ENCODE data around the gene SCN4A.
"Not testable (repeated sequence)": the region's sequence is repeated elsewhere in the genome, so short reads cannot be mapped to it uniquely, and the experiment has no call there.

Gene SCN4A

DNA sequence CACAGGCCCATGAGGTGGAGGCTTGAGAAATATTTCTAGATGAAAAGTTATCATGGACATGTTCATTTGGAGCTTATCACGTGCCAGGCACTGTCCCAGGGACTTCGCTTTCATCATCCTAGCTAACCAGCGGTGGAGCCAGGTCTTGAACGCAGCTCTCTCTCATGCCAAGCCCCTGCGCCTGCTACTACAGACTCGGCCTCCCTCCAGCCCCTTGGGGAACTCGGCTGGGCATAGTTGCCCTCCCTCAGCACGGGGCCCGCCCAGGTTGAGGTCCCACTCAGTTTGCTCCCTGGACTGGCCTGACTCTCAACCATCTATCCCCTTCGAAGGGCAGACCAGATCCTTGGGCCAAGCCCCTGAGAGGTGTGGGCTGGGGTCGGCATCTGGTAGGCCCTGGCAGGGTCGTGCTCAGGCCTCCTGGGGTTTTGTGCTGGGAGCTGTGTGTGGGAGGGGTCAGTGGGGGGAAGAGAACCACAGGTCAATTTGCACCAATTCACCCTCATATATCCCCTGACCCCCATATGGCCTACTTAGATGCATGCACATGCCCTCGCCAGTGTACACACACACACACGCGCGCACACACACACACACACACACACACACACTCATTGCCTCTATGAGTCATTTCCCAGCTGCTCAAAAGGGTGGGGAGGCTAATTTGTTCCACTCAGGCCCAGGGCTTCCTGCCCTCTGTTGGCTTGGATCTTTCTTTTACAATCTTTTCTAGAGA is 12.1 kb upstream of the SCN4A start:
- peak; percentile 75 for DNase-seq

DNA sequence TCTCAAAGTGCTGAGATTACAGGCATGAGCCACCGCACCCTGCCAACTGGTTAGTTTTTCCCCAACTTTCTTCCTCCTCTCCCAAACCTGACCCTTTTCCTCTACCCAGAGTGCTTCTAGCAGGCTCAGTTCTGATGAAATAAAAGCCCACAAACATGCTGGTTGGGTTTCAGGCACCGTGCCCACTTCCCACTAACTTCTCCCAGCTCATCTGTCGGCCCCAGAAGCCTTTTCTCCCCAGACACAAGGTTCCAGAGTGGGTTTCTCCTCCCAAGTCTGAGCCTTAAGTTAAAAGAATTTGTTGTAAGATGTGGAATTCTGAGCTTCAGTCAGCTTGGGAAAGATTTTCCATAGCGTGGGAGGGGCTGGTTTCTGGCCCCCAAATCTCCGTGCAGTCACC is 11.5 kb upstream of the SCN4A start:
- DNase-seq = no peak

DNA sequence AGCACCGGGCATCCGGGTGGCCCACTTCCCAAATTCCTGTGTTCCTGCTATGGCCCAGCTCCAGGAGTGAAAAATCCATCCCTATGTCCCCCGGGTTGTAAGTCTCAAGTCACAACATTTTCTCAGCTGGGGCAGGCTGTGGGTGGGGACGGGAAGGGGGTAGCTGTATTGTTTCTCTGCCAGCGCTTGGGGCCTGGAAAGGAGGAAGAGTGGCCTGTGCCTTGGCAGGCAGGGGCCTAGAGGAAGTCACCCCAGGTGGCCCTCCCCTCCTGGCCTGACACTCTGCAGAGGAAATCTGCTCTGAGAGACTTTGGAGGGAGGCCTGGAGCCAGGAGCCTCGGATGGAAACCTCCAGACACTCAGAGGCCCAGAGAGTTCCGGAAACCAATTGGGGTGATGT is 10.6 kb upstream of the SCN4A start:
- no peak for DNase-seq

DNA sequence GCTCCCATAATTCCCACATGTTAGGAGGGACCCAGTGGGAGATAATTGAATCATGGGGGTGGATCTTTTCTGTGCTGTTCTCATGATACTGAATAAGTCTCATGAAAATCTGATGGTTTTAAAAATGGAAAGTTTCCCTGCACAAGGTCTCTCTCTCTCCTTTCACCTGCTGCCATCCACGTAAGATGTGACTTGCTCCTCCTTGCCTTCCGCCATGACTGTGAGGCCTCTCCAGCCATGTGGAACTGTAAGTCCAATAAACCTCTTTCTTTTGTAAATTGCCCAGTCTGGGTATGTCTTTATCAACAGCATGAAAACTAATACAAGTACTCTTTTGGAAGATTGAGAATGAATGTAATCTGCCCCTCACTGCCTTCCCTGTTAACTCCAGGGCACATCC is 9.9 kb upstream of the SCN4A start:
- not testable (repeated sequence) for DNase-seq

DNA sequence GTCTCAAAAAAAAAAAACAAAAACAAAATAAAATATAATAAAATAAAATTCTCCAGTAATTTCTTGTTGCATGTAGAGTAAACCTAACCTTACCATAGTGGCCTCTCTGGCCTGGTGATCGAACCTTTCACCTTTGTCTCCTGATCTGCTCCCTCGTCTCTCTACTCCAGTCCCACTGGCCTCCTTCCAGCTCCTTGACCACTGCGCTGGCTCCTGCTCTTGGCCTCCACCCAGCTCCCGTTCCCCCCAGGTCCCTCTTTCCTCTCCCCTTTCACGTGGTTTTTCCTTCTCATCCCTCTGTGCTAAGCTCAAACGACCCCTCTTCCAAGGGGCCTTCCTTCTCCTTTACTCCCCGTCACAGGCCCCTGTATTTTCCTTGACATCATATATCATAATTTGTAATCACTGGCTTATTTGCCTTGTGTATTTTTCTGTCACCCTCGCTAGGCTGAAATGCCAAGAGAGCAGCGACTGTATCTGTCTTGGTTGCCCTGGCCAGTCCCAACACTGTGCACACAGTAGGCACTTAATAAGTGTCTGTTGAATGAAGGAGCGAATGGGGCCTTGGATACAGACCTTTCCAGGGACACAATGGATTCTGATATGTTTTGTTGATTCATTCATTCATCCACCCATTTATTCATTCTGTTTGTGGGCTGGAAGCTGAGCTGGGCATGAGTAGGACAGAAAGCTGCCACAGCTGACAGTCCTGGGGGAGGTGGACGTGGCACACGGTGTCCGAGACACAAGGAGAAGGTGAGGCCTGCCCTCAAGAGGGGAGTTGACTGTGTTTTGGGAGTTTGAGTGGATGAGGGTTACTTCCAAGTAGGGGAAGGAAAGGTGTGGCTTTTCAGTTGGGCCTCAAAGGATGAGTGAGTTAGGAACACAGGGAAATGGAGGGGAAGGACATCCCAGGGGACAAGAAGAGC is 5.8 kb upstream of the SCN4A start:
- no peak for DNase-seq

DNA sequence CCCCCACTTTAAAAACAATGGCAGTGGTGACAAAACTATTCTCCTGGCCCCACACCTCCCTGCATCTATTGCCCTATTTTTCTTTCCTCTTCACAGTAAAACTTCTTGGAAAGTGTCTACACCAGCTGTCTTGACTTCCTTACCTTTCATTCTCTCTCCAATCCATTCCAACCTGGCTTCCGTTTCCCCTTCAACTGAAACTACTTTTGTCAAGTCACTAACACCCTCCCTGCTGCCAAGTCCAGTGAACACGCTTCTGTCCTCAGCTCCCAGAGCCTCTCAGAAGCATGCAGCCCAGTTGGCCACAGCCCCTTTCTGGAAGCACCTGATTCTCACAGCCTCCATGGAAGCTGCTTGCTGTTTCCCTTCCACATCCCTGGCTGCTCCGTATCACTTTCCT is 4.0 kb upstream of the SCN4A start:
- DNase-seq = no peak

DNA sequence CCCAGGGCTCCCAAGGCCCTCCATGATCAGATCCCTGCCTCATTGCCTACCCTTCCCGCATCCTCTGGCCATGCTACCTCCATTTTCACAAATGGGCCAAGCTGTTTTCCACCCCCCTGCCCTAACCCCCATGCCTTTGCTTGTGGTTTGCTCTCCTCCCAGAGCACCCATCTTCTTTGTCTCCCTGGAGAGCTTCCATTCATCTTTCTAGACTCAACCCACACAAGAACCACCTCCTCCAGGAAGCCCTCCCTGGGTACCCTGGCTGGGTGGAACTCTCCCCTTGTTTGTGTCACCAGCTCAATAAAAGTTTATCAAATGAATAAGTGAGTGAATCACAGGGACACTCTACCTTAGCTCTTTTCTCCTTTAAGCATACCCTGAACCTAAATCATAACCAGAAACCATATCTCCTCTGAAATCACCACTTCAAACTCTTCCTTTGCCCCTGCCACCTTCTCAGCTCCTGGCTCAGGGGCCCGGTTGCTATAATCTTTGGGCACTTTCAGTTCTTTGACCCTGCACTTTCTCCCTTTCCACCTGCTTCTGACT is 2.9 kb upstream of the SCN4A start:
- DNase-seq = no peak

DNA sequence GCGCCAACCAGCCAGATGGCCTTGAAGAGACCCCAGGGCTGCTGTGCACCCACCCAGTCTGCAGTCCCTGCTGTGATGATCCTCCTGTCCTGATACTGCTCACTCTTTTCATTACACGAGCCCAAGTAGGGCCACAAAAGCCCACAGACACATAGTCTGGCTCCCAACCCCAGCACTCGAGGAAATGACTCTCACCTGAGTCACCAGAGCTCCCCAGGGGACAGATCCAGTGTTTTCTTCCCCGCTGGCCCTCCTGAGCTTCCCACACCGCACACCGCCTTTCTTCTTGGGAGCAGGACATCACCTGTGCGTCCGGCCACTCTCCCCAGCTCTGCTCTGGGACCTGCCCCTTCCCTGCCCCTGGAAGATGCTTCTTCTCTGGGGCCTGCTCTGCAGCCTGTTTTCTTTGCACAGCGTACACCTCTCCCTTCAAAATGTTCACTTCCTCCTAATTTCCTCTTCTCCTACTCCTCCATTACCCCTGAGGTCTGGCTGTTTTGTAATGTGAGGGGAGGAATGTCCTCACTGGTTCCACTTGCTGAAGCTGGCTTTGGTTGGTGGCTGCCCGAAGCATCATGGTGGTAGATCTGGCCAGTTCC is 2.0 kb upstream of the SCN4A start:
- DNase-seq = no peak

DNA sequence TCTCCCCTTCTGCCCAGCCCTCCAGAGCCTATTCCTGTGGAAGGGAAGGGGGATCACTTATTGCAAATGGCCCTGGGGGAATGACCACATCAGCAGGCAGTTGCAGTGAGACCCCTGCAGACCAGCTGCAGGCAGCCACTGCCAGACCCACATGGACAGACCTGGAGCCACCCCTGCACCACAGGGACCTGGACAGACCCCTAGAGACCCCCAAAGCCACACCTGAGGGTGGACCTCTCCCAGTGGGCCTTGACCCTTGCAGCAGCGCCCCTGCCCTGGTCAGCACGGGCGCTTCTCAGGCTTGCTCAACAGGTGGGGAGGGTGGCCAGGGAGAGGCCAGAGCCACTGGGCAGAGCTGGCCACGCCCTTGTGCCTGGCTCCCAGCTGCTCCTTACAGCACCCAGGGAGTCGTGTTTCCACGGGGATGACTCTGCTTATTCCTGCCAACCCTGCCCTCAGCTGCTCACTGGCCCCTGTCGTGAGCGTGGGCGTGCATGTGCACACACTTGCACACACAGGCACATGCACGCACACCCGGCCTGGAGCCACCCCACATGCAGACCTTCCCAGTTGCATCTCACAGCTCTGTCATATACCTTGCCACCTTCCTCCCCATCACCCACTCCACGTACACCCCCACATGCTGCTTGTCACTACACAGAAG is 1.3 kb upstream of the SCN4A start:
- DNase-seq = no peak

DNA sequence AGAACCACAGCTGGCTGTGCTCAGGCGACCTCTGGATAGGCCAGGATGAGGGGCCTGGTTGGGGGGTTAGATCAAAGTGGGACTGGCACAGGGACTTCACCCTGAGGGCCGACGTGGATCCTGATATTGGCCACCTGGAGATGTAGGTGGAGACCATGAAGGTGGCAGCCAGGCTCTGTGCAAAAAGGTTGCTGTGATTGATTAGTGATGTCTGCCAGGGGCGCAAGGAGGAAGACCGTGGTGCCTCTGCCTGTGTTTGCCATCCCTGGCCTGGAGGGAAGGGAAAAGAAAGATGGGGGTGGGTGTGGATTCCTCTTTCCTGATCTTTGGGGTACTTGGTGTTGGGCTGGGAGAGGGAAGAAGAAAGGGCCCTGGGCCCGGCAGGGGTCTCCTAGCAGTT is 529 bp upstream of the SCN4A start:
- DNase-seq = no peak

DNA sequence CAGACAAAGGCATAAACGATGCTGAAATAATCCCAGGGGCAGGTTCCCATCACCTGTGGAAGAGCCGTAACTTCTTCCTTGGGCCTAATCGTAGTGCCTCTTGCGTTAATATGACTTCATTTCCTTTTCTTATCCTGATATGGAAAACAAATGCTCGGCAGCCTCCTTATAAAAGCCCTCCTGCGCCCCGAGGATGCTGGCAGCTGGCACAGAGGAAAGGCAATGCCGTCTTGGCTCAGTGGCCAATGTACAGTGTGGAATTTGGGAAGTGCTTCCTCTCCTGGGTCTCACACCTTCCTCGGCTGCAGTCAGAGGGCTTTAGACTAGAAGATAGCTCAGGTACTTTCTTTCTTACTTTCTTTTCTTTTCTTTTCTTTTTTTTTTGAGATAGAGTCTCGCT is 3.4 kb downstream of the SCN4A start:
- no peak for DNase-seq

DNA sequence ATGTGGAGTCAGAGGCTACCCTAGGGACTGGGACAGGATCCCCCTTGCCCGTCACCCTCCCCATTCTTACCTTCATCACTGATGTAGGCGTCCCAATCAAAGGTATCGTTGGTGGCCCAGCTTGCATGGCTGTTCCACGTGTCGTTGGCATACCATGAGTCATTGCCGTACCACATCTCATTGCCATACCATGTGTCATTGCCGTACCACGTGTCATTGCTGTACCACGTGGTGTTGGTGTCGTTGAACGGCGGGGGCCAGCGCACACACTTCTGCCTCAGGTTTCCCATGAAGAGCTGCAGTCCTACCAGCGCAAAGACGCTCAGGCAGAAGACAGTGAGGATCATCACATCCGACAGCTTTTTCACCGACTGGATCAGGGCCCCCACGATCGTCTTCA is 4.8 kb downstream of the SCN4A start:
- no peak for DNase-seq

DNA sequence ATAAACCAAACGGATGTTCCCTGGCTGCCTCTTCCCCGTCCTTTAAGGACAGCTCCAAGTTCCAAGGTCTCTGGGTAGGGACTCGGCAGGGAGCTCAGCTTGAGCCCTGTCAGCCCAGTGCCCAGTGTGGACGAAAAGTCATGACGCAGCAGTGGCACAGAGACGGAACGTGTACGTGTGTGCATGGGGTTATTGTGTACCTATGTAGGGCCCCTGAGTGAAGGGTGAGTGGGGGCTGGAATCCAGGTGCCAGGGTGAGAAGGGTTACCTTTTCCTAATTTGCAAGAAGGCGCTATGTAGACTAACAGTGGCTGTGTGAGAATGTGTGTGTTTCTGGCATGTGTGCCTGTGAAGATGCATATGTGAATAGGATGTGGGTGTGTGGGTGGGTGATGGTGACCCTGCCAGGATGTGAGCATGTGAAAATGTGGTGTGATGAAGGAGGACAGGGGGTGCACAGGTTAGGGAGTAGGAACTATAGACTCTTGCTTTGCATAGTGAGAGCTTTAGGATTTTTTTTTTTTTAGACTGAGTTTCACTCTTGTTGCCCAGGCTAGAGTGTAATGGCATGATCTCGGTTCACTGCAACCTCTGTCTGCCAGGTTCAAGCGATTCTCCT is 6.0 kb downstream of the SCN4A start:
- peak; percentile 18 for DNase-seq

DNA sequence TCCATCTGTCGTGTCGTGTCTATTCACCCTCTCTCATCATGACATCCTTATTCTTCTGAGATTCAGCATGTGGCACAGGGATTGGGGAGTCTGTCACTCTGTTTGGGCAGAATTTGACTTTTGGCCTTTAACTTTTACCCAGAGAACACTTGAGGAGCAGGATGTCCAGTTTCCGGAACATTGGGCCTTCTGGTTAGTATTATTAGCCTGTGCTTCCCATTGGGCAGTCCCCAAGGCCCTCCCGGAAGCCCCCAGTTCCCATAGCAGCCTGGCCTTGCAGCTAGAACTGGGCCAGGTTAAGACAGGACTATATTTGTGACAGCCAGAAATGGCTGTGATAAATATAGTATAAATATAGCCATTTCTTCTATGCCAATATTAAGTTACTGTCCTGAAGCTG is 9.6 kb downstream of the SCN4A start:
- no peak for DNase-seq

DNA sequence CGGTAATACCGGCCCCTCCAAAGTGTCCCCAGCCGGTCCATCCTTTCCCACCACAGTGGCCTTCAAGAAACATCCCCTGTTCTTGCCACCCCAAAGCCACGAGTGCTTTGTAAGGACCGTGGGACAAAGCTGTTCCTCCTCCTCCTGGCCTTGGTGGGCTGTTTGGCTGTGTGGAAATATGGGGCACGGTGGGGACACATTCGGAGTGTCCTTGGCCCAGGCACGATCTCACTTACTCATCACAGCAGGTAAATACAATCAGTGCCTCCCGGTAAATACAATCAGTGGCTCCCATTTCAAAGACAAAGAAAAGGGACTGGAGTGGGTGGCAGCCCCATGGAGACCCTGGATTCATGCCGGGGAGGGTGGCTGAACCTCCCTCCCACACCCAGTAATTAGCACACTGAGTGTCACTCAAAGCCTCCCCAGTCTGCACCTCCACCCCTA is 10.4 kb downstream of the SCN4A start:
- DNase-seq = no peak

DNA sequence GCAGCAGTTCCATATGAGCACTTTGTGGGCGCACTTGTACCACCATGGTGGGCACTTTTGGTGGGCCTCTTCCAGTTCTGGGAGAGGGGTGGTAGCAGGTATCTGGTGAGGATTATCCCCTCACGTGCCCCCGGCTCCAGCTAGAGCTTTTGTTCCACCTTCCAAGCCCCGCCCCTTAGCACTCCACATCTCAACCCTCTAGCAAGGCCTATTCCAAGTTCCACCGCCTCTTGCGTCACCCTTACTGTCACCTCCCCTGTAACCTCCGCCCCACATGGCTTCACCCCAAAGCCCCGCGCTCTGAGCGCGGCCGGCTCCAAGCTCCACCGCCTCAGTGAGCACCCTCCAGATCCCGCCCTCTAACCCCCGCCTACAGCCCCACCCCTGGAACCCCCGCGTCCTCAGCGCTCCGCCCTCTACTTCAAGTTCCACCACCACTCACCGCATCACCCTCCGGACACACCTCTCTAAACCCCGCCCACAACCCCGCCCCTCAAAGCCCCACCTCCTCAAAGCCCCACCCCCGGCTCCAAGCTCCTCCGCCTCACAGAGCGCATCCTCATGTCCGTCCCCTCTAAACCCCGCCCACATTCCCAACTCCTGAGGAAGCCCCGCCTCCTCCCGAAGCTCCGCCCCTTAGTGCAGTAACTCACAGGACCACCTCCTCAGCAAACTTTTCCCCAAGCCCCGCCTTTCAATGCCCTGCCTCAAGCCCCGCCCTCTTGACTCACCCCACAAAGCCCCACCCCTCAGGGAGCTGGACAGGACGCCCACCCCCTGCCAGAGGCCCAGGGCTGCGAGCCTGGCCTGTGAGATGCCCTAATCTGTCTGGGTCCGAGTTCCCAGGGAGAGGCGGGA is 11.1 kb downstream of the SCN4A start:
- peak; percentile 38 for DNase-seq

DNA sequence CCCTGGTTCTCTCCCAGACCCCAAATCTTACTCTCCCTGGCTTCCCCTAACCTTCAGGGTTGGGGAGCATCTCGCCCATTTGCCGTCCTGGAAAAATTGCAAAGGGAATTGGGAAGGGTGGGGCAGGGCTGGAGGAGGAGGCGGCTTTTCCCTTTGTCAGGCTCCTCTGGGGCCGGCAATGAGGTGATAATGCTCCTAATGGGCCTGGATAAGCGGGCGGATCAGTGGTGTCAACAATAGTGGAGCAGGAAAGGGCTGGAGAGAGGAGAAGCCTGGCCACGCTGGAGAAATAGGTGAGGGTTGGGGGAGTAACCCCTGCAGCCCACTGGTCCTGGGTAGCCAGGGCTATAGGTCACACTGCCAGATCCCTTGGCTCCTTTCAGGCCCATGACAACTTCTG is 12.3 kb downstream of the SCN4A start:
- DNase-seq = no peak

DNA sequence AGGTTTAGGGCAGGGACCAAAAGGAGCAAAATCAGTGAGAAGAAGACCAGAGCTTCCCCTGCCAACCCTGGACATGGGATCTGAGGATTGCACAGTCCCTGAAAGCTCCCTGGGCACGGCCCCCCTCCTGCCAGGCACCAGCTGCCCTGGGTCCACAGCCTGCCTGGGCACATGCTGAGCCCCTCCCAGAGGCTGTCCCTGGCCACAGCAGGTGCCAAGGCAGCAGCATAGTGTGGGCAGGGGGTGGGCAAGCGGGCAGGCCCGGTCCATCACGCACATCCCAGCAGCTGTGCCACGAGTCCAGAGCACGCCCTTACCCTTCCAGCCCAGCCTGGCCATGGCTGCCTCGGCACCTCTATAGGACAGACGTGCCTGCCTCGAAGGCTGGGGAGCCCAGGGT is 12.7 kb downstream of the SCN4A start:
- no peak for DNase-seq

DNA sequence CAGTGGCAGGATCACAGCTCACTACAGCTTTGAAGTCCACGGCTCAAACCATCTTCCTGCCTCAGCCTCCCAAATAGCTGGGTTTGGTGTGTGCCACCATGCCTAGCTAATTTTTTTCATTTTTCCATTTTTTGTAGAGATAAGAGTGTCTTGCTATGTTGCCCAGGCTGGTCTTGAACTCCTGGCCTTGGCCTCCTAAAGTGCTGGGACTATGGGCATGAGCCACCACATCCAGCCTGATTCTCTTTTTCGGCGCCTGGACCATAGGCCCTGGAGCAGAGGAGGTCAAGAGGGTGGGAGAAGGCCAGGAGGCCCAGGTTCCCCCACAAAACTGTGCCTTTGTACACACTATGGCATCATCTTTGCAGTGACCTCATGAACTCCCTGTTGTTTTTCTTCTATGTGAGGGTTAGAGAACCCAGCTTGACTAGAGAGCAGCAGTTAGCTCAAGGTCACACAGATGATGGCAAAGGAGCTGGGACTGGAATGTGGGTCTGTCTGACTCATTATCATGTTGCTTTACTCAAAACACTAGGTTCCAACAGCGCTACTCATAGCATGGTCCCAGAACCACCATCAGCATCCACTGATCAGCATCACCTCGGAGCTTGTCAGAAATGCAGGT is 16.3 kb downstream of the SCN4A start:
- DNase-seq = no peak

DNA sequence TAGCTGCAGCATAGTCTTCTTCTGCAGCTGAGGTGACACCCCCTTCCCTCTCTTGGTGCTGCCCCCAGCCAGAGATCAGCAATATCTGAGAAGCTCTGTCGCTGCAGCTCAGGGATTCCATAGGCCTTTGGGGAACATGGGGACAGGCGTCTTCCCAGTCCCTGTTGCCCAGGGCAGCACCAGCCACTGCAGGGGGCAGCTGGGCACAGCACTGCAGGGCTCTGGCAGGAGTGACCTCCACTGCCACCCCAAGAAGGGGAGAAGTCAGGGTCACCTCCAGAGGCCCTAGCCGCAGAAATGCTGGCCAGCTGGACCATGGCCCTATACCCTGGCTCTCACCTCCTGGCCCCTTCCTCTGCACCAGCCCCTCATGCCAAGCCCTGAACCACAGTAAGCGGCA is 16.9 kb downstream of the SCN4A start:
- no peak for DNase-seq

DNA sequence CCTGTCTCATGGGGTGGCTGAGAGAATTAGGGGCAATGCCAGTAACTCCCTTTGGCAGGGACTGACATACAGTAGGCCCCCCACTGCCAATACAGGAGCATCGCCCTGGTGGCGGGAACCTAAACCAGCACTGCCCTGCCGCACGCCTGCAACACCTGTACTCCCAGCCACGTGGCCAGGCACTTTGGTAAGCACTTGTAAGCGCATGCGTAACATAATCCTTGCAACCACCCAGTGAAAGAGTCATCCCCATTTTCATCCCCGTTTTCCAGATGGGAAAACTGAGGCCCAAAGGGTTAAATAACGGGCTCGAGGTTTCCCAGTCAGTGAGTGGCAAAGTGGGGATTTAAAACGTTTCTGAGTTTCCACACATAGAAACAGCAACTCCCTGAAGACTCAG is 17.5 kb downstream of the SCN4A start:
- no peak for DNase-seq
